Activated CD8-positive, alpha-beta memory T cell treated with anti-CD3 and anti-CD28 coated beads for 36 hours (primary cell): ENCODE measurements around the gene SYNJ2. TPM values are rescaled to one million over a fixed set of nuclear protein-coding genes. Genes with fewer than 3 reads are reported as not detected.

ENCODE experiments used
- CTCF ChIA-PET: fragments of 350-600 bp; sonication (Branson Sonifier 250); formaldehyde crosslinking; loops from one replicate; lab custom pipeline; 2021; ENCODE audit warnings: antibody characterized with exemption; lab: Charles Lee
- POLR2A ChIA-PET: fragments of 350-600 bp; sonication (Branson Sonifier 250); formaldehyde crosslinking; loops from one replicate; lab custom pipeline; 2021; ENCODE audit warnings: antibody characterized with exemption; lab: Charles Lee
- total RNA-seq, 2 experiments: library from RNA; stranded (reverse); gene quantifications; one replicate each; pipeline ENCODE4 v1.2.3, GENCODE V29; 2021

The SYNJ2 gene
- total RNA-seq, 2 experiments from 2014 or later: 25.8 to 27.4 TPM

- ChIA-PET CTCF (interaction anchor here (0.7 to 1.7 kb wide), 3 partner anchors 8 to 111 kb away, joined by 3 to 9 read pairs (median 4); no protein-coding TSS in a partner anchor), POLR2A (interaction anchor here (1.1 kb wide), 1 partner anchor 8 kb away, joined by 3 read pairs; no protein-coding TSS in a partner anchor)
These were observed 36.0 kb downstream of the SYNJ2 start for GRCh38 chr6:158017621-158018040.

- ChIA-PET POLR2A (no interaction called here), CTCF (interaction anchor here (1.4 to 1.7 kb wide), 2 partner anchors 8 to 18 kb away, joined by 3 to 9 read pairs; no protein-coding TSS in a partner anchor)
These were observed 36.5 kb downstream of the SYNJ2 start for GRCh38 chr6:158018041-158018771.

- POLR2A ChIA-PET: no interaction called here
- CTCF ChIA-PET: no interaction called here
These were observed 37.2 kb downstream of the SYNJ2 start for GRCh38 chr6:158018851-158019361.

- ChIA-PET POLR2A (no interaction called here), CTCF (no interaction called here)
These were observed 37.8 kb downstream of the SYNJ2 start for GRCh38 chr6:158019416-158019815.

GRCh38 chr6:158020272-158020711 lies 38.6 kb downstream of the SYNJ2 start:
- ChIA-PET POLR2A (no interaction called here), CTCF (interaction anchor here (1.1 kb wide), 1 partner anchor 13 kb away, joined by 3 read pairs; no protein-coding TSS in a partner anchor)

- POLR2A ChIA-PET: no interaction called here
- CTCF ChIA-PET: interaction anchor here (1.1 kb wide), 1 partner anchor 13 kb away, joined by 3 read pairs; no protein-coding TSS in a partner anchor
These were observed 39.1 kb downstream of the SYNJ2 start for GRCh38 chr6:158020811-158021210.

- ChIA-PET POLR2A (interaction anchor here (0.6 kb wide), 1 partner anchor 187 kb away, joined by 3 read pairs; no protein-coding TSS in a partner anchor), CTCF (interaction anchor here (1.1 kb wide), 1 partner anchor 14 kb away, joined by 3 read pairs; no protein-coding TSS in a partner anchor)
These were observed 39.7 kb downstream of the SYNJ2 start for GRCh38 chr6:158021376-158021775.

- ChIA-PET POLR2A (interaction anchor here (0.6 kb wide), 1 partner anchor 187 kb away, joined by 3 read pairs; no protein-coding TSS in a partner anchor), CTCF (no interaction called here)
These were observed 40.4 kb downstream of the SYNJ2 start for GRCh38 chr6:158021814-158022748.

- POLR2A ChIA-PET: no interaction called here
- CTCF ChIA-PET: no interaction called here
These were observed 41.3 kb downstream of the SYNJ2 start for GRCh38 chr6:158022749-158023596.

- POLR2A ChIA-PET: no interaction called here
- CTCF ChIA-PET: no interaction called here
These were observed 41.9 kb downstream of the SYNJ2 start for GRCh38 chr6:158023597-158023939.

- CTCF ChIA-PET: interaction anchor here (2.5 kb wide), 1 partner anchor 22 kb away, joined by 31 read pairs; no protein-coding TSS in a partner anchor
- POLR2A ChIA-PET: no interaction called here
These were observed 43.1 kb downstream of the SYNJ2 start for GRCh38 chr6:158024566-158025297.

- ChIA-PET POLR2A (interaction anchor here (0.7 to 1.4 kb wide), 9 partner anchors 9 to 270 kb away, joined by 3 to 7 read pairs (median 3); partner anchors contain the start of gene SYNJ2), CTCF (interaction anchor here (0.7 to 2.5 kb wide), 16 partner anchors 9 to 270 kb away, joined by 3 to 31 read pairs (median 4); partner anchors contain the start of gene SYNJ2)
These were observed 44.6 kb downstream of the SYNJ2 start for GRCh38 chr6:158026054-158026900.

GRCh38 chr6:158026901-158027589 lies 45.4 kb downstream of the SYNJ2 start:
- ChIA-PET POLR2A (interaction anchor here (1.1 to 1.4 kb wide), 4 partner anchors 14 to 44 kb away, joined by 3 to 7 read pairs (median 4); no protein-coding TSS in a partner anchor), CTCF (interaction anchor here (1.3 to 2.5 kb wide), 10 partner anchors 12 to 271 kb away, joined by 3 to 31 read pairs (median 6); no protein-coding TSS in a partner anchor)

GRCh38 chr6:158027590-158028285 lies 46.1 kb downstream of the SYNJ2 start:
- POLR2A ChIA-PET: no interaction called here
- CTCF ChIA-PET: no interaction called here

- POLR2A ChIA-PET: no interaction called here
- CTCF ChIA-PET: interaction anchor here (1.2 kb wide), 1 partner anchor 84 kb away, joined by 3 read pairs; no protein-coding TSS in a partner anchor
These were observed 46.8 kb downstream of the SYNJ2 start for GRCh38 chr6:158028421-158028820.
